Measurements from ENCODE around the gene STXBP1.
"Not testable (repeated sequence)": the region's sequence is repeated elsewhere in the genome, so short reads cannot be mapped to it uniquely, and the experiment has no call there.

Gene STXBP1

DNA sequence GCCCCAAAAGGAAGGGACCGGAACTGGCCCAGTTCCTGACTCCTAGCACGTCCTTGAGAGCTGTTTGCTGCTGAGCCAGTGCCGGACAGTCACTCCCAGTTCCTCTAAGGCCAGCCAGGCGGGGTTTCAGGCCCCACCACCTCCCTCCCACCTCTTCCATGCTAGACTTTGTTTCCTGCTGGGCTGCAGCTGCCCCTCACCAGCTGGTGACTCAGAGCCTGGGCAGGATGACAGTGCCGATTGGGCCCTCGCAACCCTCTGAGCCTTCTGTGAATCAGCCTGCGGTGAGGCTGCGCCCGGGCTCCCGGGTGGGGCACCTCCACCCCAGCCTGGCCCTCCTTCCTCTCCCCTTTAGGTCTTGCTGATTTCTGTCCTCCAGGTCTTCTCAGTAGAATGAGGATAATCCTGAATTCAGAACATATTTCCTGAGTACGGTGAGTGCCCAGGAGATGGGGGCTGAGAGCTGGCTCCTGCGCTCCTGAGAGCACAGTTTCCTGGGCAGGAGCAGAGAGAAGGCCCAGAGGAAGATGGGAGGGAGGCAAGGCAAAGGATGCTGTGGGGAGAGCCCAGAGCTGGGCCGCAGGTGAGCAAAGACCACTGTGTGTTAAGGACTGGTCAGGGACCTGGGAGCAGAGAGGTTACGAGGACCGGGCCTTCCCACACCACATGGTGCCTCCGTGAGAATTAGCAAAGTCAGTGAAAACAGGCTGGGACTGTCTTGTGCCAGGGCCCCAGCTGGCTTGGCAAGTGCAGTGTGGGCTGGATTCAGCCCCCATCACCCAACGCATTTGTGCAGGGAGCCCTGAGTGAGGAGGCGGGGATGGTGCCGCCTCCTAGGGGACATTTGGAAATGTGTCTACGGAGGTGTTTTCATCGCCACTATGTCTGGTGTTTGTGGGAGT is 32.9 kb upstream of the STXBP1 start:
- peak; percentile 62 to 69 for DNase-seq

DNA sequence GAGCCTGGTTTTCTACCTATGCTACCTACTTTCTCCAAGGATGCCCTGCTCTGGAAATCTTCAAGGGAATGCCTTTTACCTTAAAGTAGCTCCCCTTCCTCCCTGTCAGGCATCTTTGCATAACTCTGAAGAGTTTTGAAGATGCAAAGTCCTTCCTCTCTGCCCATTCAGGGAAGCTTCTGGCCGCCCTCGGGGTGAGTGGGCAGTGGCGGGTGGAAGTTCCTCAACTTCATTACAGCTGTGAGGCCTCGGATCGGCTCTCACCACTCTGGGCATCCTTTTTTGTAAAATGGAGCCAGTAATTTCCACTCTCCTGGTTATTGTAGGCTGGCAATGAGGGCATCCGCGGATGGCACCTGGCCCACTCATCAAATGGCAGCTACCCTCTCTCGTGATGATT is 31.7 kb upstream of the STXBP1 start:
- no peak for DNase-seq

DNA sequence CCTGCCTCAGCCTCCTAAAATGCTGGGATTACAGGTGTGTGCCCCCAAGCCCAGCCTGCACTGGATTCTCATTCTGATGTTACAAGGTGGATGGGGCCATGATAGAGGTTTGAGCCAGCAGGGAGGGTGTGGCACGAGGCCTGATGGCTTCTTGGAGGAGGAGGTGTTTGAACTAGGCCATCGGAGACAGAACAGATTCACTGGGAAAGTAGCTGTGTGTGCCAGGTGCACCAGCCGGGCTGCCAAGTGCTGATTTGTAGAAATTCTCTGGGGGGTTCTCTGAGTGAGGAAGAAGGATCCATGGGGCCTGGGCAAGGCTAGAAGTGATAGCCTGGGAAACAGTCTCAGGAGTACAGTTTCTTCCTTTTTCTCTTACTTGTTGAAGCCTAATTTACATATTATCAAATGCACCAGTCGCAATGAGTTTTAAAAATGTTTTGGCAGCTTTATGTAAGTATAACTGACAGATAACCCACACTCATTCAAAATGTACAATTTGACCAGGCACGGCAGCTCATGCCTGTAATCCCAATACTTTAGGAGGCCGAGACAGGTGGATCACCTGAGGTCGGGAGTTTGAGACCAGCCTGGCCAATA is 31.1 kb upstream of the STXBP1 start:
- no peak for DNase-seq

DNA sequence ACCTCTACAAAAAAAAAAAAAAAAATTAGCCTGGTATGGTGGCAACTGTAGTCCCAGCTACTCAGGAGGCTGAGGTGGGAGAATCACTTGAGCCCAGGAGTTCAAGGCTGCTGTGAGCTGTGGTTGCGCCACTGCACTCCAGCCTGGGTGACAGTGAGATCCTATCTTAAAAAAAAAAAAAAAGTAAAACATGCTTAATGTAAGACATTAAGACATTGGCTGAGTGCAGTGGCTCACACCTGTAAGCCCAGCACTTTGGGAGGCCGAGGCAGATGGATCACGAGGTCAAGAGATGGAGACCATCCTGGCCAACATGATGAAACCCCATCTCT is 27.6 kb upstream of the STXBP1 start:
- DNase-seq = not testable (repeated sequence)

DNA sequence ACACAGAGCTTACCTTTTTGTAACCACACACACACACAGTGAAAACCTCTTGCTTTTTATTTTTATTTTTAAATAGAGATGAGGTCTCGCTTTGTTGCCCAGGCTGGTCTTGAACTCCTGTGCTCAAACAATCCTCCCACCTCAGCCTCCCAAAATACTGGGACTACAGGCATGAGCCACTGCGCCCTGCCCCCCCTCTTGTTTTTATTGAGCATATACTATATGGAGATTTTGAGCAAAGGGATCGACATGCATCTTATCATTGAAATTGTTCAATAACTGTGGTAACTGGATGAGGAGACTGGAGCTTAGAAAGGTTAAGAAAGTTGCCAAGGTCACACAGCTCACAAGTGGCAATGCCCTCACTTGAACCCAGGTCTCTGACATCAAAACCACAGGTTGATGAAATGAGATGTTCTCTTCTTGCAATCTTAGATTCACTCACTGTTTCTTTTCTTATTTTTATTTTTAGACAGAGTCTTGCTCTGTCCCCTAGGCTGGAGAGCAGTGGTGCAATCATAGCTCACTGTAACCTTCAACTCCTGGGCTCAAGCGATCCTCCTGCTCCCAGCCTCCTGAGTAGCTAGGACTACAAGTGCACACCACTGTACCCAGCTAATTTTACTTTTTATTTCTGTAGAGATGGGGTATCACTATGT is 26.8 kb upstream of the STXBP1 start:
- no peak for DNase-seq

DNA sequence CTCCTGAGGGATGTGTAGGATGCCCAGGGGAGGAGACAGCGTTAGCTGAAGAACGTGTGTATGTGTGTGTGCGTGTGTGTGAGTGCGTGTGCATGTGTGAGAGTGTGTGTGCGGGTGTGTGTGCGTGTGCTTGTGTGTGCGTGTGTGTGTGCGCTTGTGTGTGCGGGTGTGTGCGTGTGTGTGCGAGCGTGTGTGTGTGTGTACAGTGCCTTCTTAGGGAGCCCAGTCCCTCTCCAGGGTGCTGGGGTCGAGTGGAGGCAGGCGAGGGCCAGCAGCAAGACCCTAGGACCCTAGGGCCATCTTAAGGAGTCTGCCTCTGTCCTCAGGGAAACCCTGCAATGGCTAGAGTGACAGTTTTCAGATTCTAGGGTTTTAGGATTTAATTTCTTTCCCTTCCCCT is 26.0 kb upstream of the STXBP1 start:
- no peak for DNase-seq

DNA sequence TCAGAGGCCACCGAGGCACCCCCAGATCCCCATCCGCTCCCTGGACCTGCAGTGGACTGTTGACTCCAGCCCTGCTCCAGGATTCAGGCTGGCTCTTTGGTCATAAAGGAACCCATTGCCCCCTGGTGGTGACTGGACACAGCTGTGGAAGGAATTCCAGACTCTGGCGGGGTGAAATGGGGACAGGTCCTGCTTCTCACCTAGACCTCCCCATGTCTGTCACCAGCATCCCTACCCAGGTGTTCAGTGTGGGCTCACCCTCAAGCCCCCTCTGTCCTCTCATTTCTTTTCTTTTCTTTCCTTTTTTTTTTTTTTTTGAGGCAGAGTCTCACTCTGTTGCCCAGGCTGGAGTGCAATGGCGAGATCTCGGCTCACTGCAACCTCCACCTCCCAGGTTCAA is 25.5 kb upstream of the STXBP1 start:
- DNase-seq = peak; percentile 55 to 56

DNA sequence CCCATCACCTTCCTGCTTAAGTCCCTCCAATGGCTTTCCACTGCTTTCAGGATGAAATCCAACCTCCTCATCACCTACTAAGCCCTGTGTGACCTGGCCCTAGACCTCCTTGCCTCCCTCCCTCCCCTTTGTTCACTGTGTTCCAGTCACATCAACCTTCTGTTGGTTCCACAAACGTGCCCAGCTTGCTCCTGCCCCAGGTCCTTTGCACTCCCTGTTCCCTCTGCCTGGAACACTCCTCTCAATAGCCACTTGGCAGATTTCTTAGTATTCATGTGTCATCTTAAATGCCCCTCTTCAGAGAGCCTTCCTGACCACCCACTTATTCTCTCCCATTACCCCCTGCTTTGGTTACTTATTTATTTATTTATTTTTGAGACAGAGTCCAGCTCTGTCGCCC is 24.1 kb upstream of the STXBP1 start:
- no peak for DNase-seq

DNA sequence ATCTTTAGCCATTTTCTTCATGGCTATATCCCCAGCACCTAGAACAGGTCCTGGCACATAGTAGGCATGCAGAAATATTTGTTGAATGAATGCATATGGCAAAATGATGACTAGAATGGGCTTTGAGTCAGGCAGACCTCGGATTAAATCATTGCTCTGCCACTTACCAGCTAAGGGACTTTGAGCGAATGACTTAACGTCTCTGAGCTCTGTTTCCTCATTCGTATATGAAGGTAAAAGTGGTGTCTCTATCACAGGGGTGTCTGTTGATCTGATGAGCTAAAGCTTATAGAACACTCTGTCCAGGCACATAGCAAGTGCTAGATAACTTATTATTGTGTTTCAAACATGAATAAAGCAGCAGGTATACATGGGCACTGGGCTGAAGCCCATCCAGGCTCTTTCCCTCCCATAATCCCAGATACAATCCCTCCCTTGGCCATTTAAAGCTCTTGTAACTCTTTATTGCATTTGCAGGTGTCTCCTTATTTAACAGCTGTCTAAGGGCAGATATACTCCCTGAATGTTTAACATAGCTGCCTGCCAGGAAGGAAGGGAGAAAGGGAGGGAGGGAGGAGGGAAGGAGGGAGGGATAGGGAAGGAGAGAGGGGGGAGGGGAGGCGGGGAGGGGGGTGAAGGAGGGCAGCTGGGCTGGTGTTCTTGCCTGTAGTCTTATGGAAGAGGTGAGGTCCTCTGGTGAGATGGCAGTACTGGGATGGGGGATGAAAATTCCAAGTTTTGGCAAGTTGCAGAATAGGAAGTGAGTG is 23.2 kb upstream of the STXBP1 start:
- DNase-seq = no peak

DNA sequence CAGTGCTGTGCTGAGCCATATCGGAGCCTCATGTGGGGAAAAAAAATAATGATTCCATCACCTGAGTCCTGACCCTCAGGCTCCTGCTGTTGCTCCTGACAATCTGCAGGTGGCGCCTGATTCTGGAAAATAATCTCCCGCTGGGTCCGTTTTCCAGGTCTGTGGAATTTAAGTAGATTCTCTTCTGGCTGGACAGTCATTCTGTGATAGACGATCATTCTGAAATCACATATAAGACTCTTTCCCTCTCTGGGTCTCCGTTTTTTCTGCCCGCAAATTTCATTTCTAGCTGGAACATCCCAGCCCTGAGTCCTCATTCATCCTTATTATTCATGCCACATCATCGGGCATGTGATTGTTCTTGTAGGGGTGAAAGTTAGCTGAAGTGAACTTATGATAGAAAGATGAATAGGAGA is 22.1 kb upstream of the STXBP1 start:
- no peak for DNase-seq

DNA sequence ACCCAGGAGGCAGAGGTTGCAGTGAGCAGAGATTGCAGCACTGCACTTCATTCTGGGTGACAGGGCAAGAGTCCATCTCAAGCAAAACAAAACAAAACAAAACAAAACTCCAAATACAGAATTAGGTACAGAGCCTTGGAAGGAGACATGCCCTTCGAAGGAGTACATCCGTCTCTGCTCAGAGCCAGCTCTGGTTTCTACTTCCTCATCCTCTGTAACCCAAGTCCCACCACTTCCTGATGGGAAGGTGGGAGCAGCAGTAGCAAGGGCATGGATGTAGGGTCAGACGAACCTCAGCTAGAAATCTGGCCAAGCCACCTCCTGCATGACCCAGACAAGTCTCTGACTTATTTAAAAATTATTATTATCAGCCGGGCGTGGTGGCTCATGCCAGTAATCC is 16.5 kb upstream of the STXBP1 start:
- no peak for DNase-seq

DNA sequence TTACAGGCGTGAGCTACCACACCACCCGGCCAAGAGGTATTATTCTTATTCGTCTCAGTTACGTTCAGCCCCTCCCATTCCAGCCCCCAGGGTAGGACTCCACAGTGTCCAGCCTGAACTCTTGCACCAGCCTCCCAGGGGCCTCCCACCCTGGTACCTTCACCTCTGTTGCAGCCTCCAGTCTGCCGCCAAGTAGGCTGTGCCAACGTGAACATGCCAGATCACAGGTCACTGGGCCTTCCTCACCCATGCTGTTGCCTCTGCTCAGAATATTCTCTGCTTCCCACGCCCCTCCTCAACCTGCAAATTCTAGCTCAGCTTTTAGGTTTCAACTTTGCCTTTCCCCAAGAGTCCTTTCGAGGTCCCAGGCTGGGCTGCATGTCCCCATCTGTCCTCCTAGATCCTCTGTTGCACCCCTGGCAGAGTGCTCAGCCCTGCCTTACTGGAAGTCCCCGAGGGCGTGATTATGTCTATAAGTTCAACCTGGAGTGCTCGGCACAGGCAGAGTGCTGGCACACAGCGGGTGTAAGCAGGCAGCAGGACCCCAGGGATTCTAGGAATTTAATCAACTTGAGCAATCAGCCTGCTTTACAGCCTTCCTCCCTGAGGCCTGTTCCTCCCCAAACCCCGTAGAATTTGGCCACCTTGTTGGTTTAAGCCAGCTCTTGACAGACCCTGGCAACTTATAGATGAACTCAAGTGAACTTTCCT is 13.1 kb upstream of the STXBP1 start:
- DNase-seq = no peak

DNA sequence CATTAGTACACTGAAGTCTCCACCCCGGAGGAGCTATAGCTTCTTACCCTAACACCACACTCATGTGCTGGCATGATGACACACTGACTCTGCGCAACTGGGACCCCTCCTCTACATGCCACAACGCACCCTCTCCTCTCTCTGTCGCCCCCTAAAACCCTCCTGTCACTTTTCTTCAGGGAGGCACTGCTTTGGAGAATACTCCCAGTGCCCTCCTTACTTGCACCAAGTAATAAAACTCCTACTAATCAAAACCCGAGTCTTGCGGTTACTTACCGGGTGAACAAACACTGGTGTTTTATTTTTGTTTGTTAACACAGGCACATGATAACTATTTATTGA is 12.6 kb upstream of the STXBP1 start:
- DNase-seq = no peak

DNA sequence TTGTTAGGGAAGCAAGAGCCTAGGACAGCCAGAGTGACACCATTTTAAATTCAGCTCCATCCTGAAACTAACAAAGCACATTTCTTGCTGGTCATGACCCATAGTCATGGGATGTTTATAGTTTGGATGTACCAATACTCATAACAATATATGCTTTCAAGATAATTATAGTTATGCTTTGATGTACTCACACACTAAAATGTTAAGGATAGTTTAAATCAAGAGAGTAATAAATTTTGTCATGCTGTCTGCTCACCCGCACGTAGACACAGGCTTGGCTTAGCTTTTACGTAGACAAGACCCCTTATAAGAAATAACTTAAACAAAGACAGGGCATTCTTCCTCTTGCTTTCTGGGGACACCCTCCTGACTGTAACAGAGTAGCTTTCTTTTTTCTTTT is 8.9 kb upstream of the STXBP1 start:
- DNase-seq = no peak

DNA sequence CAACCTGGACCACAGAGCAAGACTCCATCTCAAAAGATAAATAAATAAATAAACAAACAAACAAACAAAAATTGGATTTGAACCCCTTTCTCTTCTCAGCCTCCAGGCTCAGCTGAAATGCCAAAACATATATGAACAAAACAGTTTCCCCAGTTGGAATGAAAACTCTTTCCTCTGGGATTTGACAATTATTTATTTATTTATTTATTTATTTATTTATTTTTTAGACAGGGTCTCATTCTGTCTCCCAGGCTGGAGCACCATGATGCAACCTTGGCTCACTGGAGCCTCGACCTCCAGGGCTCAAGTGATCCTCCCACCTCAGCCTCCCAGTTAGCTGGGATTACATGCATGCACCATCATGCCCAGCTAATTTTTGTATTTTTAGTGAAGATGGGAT is 6.0 kb upstream of the STXBP1 start:
- no peak for DNase-seq

DNA sequence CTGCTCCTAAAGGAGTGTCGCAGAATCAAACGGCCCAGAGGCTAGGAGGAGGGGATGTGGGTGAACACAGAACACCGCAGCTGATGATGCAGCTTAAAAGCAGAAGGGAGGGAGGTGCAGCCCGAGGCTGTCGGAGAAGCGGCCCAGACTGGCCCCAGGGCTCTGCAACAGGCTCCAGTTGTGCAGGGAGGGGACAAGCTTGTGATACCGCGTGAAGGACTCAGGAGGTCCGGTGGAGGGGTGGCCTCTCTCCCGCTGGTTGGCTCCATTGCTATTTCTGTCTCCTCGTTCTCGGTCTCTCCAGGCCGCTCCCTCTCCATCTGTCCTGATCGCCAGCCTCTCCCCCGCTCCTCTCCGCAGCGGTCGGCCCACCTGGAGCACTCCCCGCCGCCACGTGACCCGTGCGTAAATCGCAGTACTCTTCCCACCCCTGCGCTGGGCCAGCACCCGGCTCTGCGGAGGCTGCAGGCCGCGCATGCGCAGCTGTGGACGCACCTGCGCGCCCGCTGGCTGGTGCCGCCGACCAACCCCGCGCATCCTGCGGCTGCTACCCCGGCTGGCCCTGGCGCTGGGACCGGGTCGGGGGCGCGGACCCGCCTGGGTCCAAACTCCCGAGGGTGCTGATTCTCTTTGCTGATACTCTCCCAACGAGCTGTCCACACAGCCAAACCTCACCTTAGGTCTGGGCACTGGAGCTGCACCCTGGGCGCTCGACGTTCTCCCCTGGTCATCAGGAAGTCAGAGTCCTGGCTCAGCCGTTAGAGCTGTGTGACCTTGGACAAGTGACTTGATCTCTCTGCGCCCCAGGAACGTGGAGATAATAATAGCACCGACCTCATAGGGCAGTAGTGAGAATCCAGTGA is 3.7 kb upstream of the STXBP1 start:
- peak; percentile 63 to 73 for DNase-seq

DNA sequence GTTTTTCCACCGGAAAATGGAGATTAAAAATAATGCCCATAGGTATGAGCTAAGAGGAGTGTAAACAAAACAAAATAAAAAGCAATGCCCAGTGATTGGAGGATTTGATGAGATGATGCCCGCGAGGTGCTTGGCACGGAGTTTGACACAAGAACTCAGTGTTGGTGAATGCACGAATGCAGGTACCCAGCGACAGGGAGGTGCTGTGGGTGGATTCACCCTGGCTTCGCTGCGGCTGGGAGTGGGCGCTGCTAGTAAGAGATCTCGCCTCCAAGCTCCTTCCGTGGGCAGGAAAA is 526 bp upstream of the STXBP1 start:
- peak in 1 of 2 experiments; percentile 35 for DNase-seq

DNA sequence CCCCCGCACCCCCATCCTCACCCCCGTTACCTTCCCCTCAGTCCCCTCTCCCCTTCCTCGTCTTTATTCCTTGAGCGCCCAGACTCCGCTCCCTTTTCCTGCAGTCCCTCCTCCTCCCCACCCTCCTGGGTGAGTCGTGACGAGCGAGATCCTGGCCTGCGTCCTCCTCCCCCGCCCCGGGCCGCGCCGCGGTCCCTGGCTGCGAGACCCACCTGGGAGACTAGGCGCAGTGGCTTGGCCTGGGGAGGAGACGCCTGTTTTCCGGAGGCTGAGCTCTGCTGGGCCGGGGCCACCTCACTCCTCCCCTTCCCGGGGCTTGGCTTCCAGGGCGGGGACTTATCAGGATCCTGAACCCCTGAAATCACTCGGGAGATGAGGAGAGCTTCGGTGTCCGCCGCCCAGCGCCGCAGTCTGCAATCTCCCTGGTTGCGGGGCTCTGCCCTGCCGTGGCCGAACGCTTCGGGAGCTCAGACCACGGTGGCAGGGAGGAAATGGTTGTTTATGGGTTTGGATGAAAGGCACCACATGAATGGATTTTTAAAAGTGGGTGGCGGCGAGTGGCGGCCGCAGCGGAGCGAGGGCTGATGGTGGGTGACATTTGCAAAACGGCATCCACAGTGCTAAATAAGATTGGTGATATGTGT is 984 bp downstream of the STXBP1 start:
- peak; percentile 3 to 4 for DNase-seq

DNA sequence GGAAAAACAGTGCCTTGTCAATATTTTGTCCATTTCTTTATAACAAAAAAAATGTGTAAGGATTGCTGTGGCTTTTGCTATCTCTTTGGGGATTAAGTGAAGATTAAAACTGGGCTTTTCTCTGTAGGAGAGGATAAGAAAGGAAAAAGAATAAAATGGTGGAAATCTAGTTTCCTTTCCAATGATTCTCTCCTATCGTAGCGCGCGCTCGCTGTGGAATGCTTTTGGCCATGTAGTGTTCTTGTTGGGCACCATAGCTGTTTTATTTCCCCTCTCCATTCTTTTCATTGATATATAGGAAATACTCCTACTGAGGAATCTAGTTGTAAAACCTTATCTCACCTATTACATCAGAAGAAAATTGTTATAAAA is 1.5 kb downstream of the STXBP1 start:
- no peak for DNase-seq

DNA sequence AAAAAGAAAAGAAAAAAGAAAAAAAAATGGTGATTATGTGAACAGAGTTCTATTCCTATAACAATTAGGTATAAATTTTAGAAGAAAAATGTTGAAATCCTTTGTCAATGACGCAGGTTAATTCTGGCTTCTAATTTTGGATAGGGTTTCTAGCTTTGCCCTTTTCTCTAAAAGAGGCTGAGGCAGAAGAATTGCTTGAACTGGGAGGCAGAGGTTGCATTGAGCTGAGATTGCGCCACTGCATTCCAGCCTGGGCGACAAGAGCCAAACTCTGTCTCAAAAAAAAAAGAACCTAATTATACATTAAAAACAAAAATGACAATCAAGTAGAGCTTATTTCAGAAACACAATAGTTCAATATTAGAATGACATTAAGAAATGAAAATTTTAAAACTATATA is 2.9 kb downstream of the STXBP1 start:
- DNase-seq = no peak

DNA sequence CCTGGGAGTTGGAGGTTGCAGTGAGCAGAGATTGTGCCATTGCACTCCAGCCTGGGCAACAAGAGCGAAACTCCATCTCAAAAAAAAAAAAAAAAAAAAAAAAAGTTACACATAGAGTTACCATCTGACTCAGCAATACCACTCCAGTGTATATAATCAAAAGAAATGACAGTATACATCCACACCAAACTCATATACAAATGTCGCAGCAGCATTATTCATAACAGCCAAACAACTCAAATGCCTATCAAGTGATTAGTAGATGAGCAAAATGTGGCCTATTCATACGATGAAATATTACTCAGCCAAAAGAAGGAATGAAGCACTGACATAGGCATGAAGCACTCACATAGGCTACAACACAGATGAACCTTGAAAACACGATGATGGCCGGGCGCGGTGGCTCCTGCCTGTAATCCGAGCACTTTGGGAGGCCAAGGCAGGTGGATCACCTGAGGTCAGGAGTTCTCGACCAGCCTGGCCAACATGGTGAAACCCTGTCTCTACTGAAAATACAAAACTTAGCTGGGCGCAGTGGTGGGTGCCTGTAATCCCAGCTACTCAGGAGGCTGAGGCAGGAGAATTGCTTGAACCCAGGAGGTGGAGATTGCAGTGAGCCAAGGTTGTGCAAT is 9.4 kb downstream of the STXBP1 start:
- DNase-seq = not testable (repeated sequence)

Measured in activated CD4-positive, alpha-beta T cell treated with anti-CD3 and anti-CD28 coated beads, Interleukin-2, amount 50 U/mL, for 4 hours (primary cell).